ENCODE results near the gene DNM3. TPM values are rescaled to one million over a fixed set of nuclear protein-coding genes. Genes with fewer than 3 reads are reported as not detected.
"Not testable (repeated sequence)": the region's sequence is repeated elsewhere in the genome, so short reads cannot be mapped to it uniquely, and the experiment has no call there.

The DNM3 gene
- polyA plus RNA-seq (2014; cell fraction: cytosol; rRNA removed): 3.4 and 6.2 TPM in 2 replicates
- 3.4 and 4.8 TPM in 2 replicates for polyA plus RNA-seq (2014; cell fraction: nucleus; rRNA removed)

GRCh38 chr1:171841050-171841910 lies at the start of gene DNM3:
Gene DNM3 (plus strand): TSS chr1:171841498. CDS start chr1:171841657, 159 bp downstream.
- peak; percentile 82 for DNase-seq (ENCODE audit: low spot score)

- DNase-seq (ENCODE audit: low spot score): no peak
Measured at GRCh38 chr1:171792656-171793369, 48.5 kb upstream of the DNM3 start.

GRCh38 chr1:171793636-171794035 lies 47.7 kb upstream of the DNM3 start:
- no peak for DNase-seq (ENCODE audit: low spot score)

- DNase-seq (ENCODE audit: low spot score): no peak
Measured at GRCh38 chr1:171794085-171794484, 47.2 kb upstream of the DNM3 start.

GRCh38 chr1:171796592-171796991 lies 44.7 kb upstream of the DNM3 start:
- no peak for DNase-seq (ENCODE audit: low spot score)

GRCh38 chr1:171798311-171798710 lies 43.0 kb upstream of the DNM3 start:
- DNase-seq (ENCODE audit: low spot score): no peak

- no peak for DNase-seq (ENCODE audit: low spot score)
Measured at GRCh38 chr1:171798765-171799164, 42.5 kb upstream of the DNM3 start.

- DNase-seq (ENCODE audit: low spot score): no peak
Measured at GRCh38 chr1:171799166-171799565, 42.1 kb upstream of the DNM3 start.

GRCh38 chr1:171799698-171800097 lies 41.6 kb upstream of the DNM3 start:
- not testable (repeated sequence) for DNase-seq (ENCODE audit: low spot score)

- no peak for DNase-seq (ENCODE audit: low spot score)
Measured at GRCh38 chr1:171800342-171800741, 41.0 kb upstream of the DNM3 start.

- no peak for DNase-seq (ENCODE audit: low spot score)
Measured at GRCh38 chr1:171800851-171801250, 40.4 kb upstream of the DNM3 start.

- peak; percentile 53 for DNase-seq (ENCODE audit: low spot score)
Measured at GRCh38 chr1:171801487-171801891, 39.8 kb upstream of the DNM3 start.

- DNase-seq (ENCODE audit: low spot score): no peak
Measured at GRCh38 chr1:171802207-171802606, 39.1 kb upstream of the DNM3 start.

GRCh38 chr1:171803045-171803444 lies 38.3 kb upstream of the DNM3 start:
- no peak for DNase-seq (ENCODE audit: low spot score)

GRCh38 chr1:171803461-171804022 lies 37.8 kb upstream of the DNM3 start:
- DNase-seq (ENCODE audit: low spot score): no peak

GRCh38 chr1:171805395-171806115 lies 35.7 kb upstream of the DNM3 start:
- peak; percentile 46 for DNase-seq (ENCODE audit: low spot score)

- DNase-seq (ENCODE audit: low spot score): no peak
Measured at GRCh38 chr1:171807556-171807955, 33.7 kb upstream of the DNM3 start.

GRCh38 chr1:171809834-171810233 lies 31.5 kb upstream of the DNM3 start:
- DNase-seq (ENCODE audit: low spot score): no peak

- no peak for DNase-seq (ENCODE audit: low spot score)
Measured at GRCh38 chr1:171811672-171812071, 29.6 kb upstream of the DNM3 start.

GRCh38 chr1:171814692-171815091 lies 26.6 kb upstream of the DNM3 start:
- DNase-seq (ENCODE audit: low spot score): no peak

- DNase-seq (ENCODE audit: low spot score): no peak
Measured at GRCh38 chr1:171816300-171816901, 24.9 kb upstream of the DNM3 start.
